ENCODE measurements around the gene ZNF410.
A peak's percentile ranks its signal among the peaks of the same experiment; 100 is the strongest.

Gene ZNF410

GRCh38 chr14:73949752-73950734, 63.4 kb downstream of the ZNF410 start, which contains the start of the genes COQ6 and FAM161B:
Gene COQ6 (plus strand): TSS chr14:73950302. CDS start chr14:73950333, 31 bp downstream.
Gene FAM161B (minus strand): TSS chr14:73950094. CDS start chr14:73950026, 68 bp downstream.
- DNase-seq (ENCODE audit: low spot score): peak; percentile 100
- FAIRE-seq: peak; percentile 99

- FAIRE-seq (peak; percentile 66), DNase-seq (ENCODE audit: low spot score) (no peak)
Measured at GRCh38 chr14:73953731-73954130, 67.1 kb downstream of the ZNF410 start.

- DNase-seq (ENCODE audit: low spot score) (no peak), FAIRE-seq (no peak)
Measured at GRCh38 chr14:73955674-73956073, 69.0 kb downstream of the ZNF410 start.

DNA sequence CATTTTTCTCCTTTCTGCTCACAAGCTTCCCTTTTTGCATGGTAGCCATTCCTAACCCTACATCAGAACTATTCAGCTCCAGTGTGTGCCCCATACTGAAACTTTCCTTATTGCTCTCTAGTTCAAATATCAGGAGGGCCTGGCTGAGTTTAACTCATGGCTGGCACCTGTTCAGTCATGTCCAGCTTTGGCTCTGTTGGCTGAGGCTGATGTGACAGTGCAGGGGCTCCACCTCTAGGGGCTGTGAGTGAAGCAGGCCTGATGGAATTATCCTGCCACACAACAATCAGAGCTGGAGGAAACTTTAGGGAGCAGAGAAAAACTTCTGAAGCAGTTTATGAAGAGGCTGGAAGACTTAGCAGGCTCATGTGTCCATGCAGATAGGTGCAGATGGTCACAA, 71.9 kb downstream of the ZNF410 start:
- peak; percentile 75 for FAIRE-seq
- no peak for DNase-seq (ENCODE audit: low spot score)

DNA sequence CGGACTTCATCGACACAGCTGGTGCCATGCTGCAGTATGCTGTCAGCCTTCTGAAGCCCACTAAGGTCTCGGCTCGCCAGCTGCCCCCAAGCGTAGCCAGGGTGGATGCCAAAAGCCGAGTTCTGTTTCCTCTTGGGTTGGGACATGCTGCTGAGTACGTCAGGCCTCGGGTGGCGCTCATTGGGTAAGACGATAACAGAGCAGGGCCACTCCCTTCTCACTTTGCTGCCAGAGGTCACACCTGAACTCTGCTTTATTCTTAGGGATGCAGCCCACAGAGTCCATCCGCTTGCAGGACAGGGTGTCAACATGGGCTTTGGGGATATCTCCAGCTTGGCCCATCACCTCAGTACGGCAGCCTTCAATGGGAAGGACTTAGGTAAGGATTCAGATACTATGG, 74.5 kb downstream of the ZNF410 start:
- peak; percentile 46 for FAIRE-seq

DNA sequence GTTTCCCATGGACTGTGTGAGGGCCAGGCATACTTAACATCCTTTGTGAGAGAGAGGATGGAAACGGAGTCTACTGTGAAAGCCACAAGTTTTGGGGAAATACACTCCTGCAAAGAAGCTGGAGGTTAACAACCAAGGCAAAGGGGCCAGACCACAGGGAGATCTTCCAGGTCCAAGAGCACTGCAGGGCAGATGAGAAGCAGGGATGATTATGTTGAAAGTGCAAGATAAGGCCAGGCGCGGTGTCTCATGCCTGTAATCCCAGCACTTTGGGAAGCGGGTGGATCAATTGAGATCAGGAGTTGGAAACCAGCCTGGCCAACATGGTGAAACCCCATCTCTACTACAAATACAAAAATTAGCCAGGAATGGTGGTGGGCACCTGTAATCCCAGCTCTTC, 78.6 kb downstream of the ZNF410 start:
- FAIRE-seq (peak; percentile 95), DNase-seq (ENCODE audit: low spot score) (no peak)

More for the DNA sequence above, 74.5 kb downstream of the ZNF410 start:
- DNase-seq (ENCODE audit: low spot score): no peak

DNA sequence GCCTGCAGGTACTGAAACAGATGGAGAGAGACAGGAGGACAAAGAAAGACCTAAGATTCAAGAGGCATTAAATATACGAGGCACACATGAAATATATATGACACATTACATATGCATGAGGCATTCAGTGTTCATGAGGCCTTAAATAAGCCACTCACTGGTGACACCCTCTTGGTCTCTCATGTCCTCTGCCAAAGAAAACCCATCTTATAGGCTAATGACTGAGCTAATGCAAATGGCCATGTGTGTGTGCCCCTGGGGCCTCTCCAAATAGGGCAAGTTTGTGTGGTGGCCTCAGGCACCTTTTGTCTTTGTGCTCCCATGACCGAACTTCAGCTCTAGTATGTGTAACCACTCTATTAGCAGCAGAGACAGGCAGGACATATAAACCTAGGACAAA, 82.2 kb downstream of the ZNF410 start:
- no peak for FAIRE-seq

DNA sequence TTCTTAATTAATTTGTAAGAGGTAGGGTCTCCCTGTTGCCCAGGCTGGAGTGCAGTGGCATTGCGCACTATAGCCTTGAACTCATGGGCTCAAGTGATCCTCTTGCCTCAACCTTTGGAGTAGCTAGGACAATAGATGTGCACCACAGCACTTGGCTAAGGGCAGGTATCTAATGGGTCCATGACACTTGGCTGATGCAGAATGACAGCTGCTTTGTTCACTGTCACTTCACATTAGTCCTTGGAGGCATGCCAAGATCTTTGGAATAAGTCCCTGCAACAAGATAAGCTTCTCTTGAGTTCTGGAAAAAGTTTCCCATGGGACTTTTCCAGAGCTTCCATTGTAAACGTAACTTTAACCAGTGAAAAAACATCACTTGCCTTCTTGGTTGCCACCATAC, 86.8 kb downstream of the ZNF410 start:
- DNase-seq (ENCODE audit: low spot score) (no peak), FAIRE-seq (peak; percentile 96)

More for the DNA sequence above, 82.2 kb downstream of the ZNF410 start:
- DNase-seq (ENCODE audit: low spot score): no peak

- FAIRE-seq (peak; percentile 81), DNase-seq (ENCODE audit: low spot score) (no peak)
Measured at GRCh38 chr14:73976125-73976524, 89.5 kb downstream of the ZNF410 start.

GRCh38 chr14:73977896-73978295, 91.2 kb downstream of the ZNF410 start:
- DNase-seq (ENCODE audit: low spot score) (no peak), FAIRE-seq (peak; percentile 81)

Data from urothelium cell line (cell line).